SH-SY5Y (cell line): Measurements from ENCODE around the gene CEBPE.

Source experiments
- GATA2 ChIP-seq: IDR thresholded peaks from 2 replicates; pipeline ENCODE4 v1.6.1; 2011; ENCODE audit warnings: mild to moderate bottlenecking, low read depth, low read length
- GATA3 ChIP-seq: IDR thresholded peaks from 2 replicates; pipeline ENCODE4 v1.6.1; 2011; ENCODE audit warnings: low read depth, mild to moderate bottlenecking, low read length, moderate library complexity

The CEBPE gene

GRCh38 chr14:23149745-23150144, 30.7 kb upstream of the CEBPE start:
- TF ChIP-seq GATA3 (no peak), GATA2 (no peak)

- TF ChIP-seq GATA2 (no peak), GATA3 (no peak)
Measured at GRCh38 chr14:23148591-23149249, 29.7 kb upstream of the CEBPE start.

GRCh38 chr14:23147676-23148075, 28.6 kb upstream of the CEBPE start:
- TF ChIP-seq GATA2 (no peak), GATA3 (no peak)

GRCh38 chr14:23146980-23147379, 27.9 kb upstream of the CEBPE start:
- TF ChIP-seq GATA2 (no peak), GATA3 (no peak)

GRCh38 chr14:23146351-23146910, 27.4 kb upstream of the CEBPE start:
- no peak for TF ChIP-seq GATA2
- no peak for TF ChIP-seq GATA3

GRCh38 chr14:23145794-23146350, 26.8 kb upstream of the CEBPE start:
- TF ChIP-seq GATA3 (no peak), GATA2 (no peak)

- no peak for TF ChIP-seq GATA2
- no peak for TF ChIP-seq GATA3
Measured at GRCh38 chr14:23143911-23144310, 24.9 kb upstream of the CEBPE start.

- TF ChIP-seq GATA3 (no peak), GATA2 (no peak)
Measured at GRCh38 chr14:23142826-23143225, 23.8 kb upstream of the CEBPE start.

- TF ChIP-seq GATA3 (no peak), GATA2 (no peak)
Measured at GRCh38 chr14:23141706-23142444, 22.8 kb upstream of the CEBPE start.

GRCh38 chr14:23140371-23140770, 21.3 kb upstream of the CEBPE start:
- TF ChIP-seq GATA3 (no peak), GATA2 (no peak)

- TF ChIP-seq GATA2 (no peak), GATA3 (no peak)
Measured at GRCh38 chr14:23139874-23140273, 20.8 kb upstream of the CEBPE start.

- TF ChIP-seq GATA2 (no peak), GATA3 (no peak)
Measured at GRCh38 chr14:23137813-23138535, 18.9 kb upstream of the CEBPE start.

GRCh38 chr14:23137192-23137812, 18.2 kb upstream of the CEBPE start:
- TF ChIP-seq GATA2, result no peak
- no peak for TF ChIP-seq GATA3
